Heart left ventricle (tissue), 16 donors: ENCODE data around the gene TRIP13. TPM values are rescaled to one million over a fixed set of nuclear protein-coding genes. Genes with fewer than 3 reads are reported as not detected.

Experiments
- ATAC-seq, 4 donors: fragments of 200-7000 bp; cut with Tn5 transposase; one replicate each; pipeline ENCODE4 v1.9.1; 2020 to 2022; ENCODE audit warnings: moderate library complexity in 4 of 4, mild to moderate bottlenecking in 3 of 4, moderate number of reproducible peaks in 1 of 4
- DNase-seq, 5 donors: peaks; one replicate each; pipeline ENCODE4 v3.0.0-alpha.2; 2020
- H3K27ac ChIP-seq, 12 donors: fragments of 200-600 bp; sonication (generic) in 4 of 12; one replicate each; pipeline versions ENCODE4 v1.5.0 to v1.8.0; 2016 to 2022; ENCODE audit warnings: mild to moderate bottlenecking in 2 of 12
- H3K27me3 ChIP-seq, 9 donors: fragments of 200-600 bp; sonication (generic) in 2 of 9; one replicate each; pipeline versions ENCODE4 v1.5.1 to v1.8.0; 2016 to 2022; ENCODE audit warnings: mild to moderate bottlenecking in 3 of 9
- H3K36me3 ChIP-seq, 9 donors: fragments of 200-600 bp; sonication (generic) in 2 of 9; one replicate each; pipeline versions ENCODE4 v1.5.0 to v1.8.0; 2018 to 2022; ENCODE audit warnings: mild to moderate bottlenecking in 2 of 9
- H3K4me1 ChIP-seq, 12 donors: fragments of 200-600 bp; sonication (generic) in 4 of 12; one replicate each; pipeline versions ENCODE4 v1.5.0 to v1.8.0; 2016 to 2022; ENCODE audit warnings: mild to moderate bottlenecking in 3 of 12
- H3K4me3 ChIP-seq, 12 donors: fragments of 200-600 bp; sonication (generic) in 4 of 12; one replicate each; pipeline versions ENCODE4 v1.5.0 to v1.8.0; 2017 to 2022; ENCODE audit warnings: mild to moderate bottlenecking in 9 of 12, moderate library complexity in 4 of 12
- H3K9me3 ChIP-seq, 12 donors: fragments of 200-600 bp; sonication (generic) in 4 of 12; one replicate each; pipeline versions ENCODE4 v1.5.0 to v1.8.0; 2016 to 2022; ENCODE audit warnings: mild to moderate bottlenecking in 1 of 12
- POLR2A ChIP-seq, 2 donors: fragments of 450-650 bp; IDR thresholded peaks; one replicate each; pipeline ENCODE4 v1.6.1; 2017; ENCODE audit warnings: antibody characterized with exemption in 2 of 2, mild to moderate bottlenecking in 2 of 2, moderate library complexity in 2 of 2
- WGBS, 4 donors: extraction: QIAGEN DNeasy Blood & Tissue Kit in 2 of 4; methylation state at CpG; one replicate each; pipeline versions ENCODE4 v1.1.5 to v1.1.7; 2013 to 2018; 5-methylcytosine and 5-hydroxymethylcytosine counted together
- intact Hi-C, 10 donors: fragments of 100-400 bp; cut with DNase I; formaldehyde crosslinking; loops; one replicate each; pipeline versions ENCODE4 v1.11.1 to v1.14.2; 2022
- polyA plus RNA-seq, 2 donors: library from polyadenylated mRNA; stranded (reverse); fragments of 200-250 nt; gene quantifications; one replicate each; pipeline ENCODE4 v1.2.3, GENCODE V29; 2013
- total RNA-seq, 9 donors: library from RNA; depleted of rRNA in 2 of 9; stranded (reverse); fragments of >200 nt in 2 of 9; fragmentation: NEBNext Ultra II Directional in 3 of 9; extraction: Animal tissue kit (Norgen Biotek cat#: 25700) in 3 of 9; gene quantifications; one replicate each; pipeline versions ENCODE4 v1.1.0 to v1.2.4, GENCODE V29; 2016 to 2023
- TF ChIP-seq, protein P1 (sequence below), 12 donors: fragments of 200-600 bp; sonication (generic) in 4 of 12; IDR thresholded peaks; one replicate each; pipeline versions ENCODE4 v1.5.0 to v1.8.0; 2018 to 2022; ENCODE audit warnings: antibody characterized with exemption in 12 of 12, mild to moderate bottlenecking in 5 of 12
- donor health status: ischemic (EF 13 %, LVEDD 7.1; RV severe dilation, severe dysfunction).
- donor health status: healthy with polysubstance abuse.
- donor health status: DM: no; HTN: yes; CAD: no.
- donor health status: DM: no; HTN: no; CAD: no.
- donor health status: ischemic (EF 25% LVEDD 6.9; RV normal size, moderate dysfunction).
- donor health status: ischemic (EF 25% LVEDD 5.7; RV mildly dilated, moderate dysfunction).
- donor health status: healthy.
- donor health status: DM: yes; HTN: yes; CAD: no.
- donor health status: ischemic (EF 35%, LVEDD 5.7; RV mildly dilated, moderate dysfunction).
- donor health status: nonischemic (EF 11% LVEDD 7.7; RV severe dilation, severe dysfunction).
- donor health status: DM: yes; HTN: yes; CAD: no.
- donor health status: PGD.
- donor health status: ischemic (EF 29% LVEDD 5.4; RV normal size, mild dysfunction).
- donor health status: nonischemic (EF 23%, LVEDD 6.1; RV moderate dilation, normal function).

The TRIP13 gene
- total and polyA plus RNA-seq, 11 donors, result 0.19 to 4.2 (median 0.49) TPM

DNA sequence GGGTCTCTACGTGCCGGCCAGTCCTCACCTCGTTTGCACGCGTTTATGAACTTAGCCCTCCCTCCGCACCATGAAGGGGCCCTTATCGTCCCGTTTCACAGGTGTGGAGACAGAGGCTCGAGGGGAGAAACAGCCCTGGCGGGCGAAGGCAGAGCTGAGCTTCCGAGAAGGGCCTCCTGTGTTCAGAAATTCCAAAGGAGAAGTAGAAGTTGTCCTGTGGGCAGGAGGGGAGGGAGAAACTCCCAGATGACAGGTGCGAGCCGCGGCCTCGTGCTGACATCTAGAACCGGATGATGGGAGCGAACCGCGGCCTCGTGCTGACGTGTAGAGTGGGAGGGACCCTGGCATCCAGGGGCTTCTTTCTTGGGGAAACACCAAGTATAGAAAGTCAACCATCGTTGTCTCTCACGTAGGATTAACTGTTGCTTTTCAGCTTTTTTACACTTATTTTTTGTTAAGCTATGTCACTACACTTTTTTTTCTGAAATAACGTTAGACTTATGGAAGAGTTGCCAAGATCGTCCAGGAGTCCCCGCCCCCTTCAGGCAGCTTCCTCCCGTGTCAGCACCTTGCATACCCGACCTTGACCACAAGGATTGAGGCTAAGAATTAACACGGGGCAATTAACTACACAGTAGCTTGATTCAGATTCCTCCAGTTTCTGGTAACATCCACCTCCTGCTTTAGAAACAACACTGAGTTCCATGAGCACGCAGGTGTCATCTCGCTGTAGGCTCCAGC is 73.1 kb downstream of the TRIP13 start:
- intact Hi-C loops, result no loop called here
- 82 to 85% (median 84%) methylated on average over 32 of the region's 32 CpGs for WGBS, 4 donors
- Histone ChIP-seq H3K9me3 (no peaks in the 10 kb centered on the region), H3K36me3 (no peaks in the 10 kb centered on the region), H3K4me1 (peaks cover 0 to 35% (median 4%) of the 10 kb centered on the region in 12 donors), H3K4me3 (no peak overlapping the region), H3K27me3 (peaks cover 0 to 19% (median 4%) of the 10 kb centered on the region in 9 donors), H3K27ac (no peak overlapping the region)
- DNase-seq, result peak in 1 of 5 donors; percentile 20
- no peak for ATAC-seq
- no peak for TF ChIP-seq POLR2A (IDR thresholded peaks at IDR 0.05)
- TF ChIP-seq, protein P1, sequence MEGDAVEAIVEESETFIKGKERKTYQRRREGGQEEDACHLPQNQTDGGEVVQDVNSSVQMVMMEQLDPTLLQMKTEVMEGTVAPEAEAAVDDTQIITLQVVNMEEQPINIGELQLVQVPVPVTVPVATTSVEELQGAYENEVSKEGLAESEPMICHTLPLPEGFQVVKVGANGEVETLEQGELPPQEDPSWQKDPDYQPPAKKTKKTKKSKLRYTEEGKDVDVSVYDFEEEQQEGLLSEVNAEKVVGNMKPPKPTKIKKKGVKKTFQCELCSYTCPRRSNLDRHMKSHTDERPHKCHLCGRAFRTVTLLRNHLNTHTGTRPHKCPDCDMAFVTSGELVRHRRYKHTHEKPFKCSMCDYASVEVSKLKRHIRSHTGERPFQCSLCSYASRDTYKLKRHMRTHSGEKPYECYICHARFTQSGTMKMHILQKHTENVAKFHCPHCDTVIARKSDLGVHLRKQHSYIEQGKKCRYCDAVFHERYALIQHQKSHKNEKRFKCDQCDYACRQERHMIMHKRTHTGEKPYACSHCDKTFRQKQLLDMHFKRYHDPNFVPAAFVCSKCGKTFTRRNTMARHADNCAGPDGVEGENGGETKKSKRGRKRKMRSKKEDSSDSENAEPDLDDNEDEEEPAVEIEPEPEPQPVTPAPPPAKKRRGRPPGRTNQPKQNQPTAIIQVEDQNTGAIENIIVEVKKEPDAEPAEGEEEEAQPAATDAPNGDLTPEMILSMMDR (IDR thresholded peaks at IDR 0.05), result no peak

DNA sequence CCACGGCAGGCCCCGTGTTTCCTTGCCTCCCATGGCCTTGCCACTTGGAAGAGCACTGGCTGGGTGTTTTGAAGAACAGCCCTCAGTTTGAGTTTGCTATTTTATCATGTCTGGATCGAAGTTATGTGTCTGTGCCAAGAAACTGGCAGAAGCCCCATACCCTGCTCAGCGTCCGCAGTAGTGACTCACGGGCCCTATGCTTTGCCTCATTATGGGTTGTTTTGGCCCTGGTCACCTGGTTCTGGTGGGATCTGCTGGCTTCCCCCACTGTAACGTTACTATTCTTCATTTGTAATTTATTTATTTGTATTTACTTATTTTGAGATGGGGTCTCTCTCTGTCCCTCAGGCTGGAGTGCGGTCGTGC is 73.6 kb downstream of the TRIP13 start:
- Histone ChIP-seq H3K4me3 (no peak overlapping the region), H3K27ac (no peak overlapping the region), H3K9me3 (no peaks in the 10 kb centered on the region), H3K4me1 (peaks cover 0 to 30% (median 0%) of the 10 kb centered on the region in 12 donors), H3K36me3 (no peaks in the 10 kb centered on the region), H3K27me3 (peaks cover 0 to 19% (median 0%) of the 10 kb centered on the region in 9 donors)
- WGBS, 4 donors, result 79 to 87% (median 83%) methylated on average over 9 of the region's 9 CpGs
- ATAC-seq (no peak), DNase-seq (no peak)
- TF ChIP-seq POLR2A (IDR thresholded peaks at IDR 0.05), result no peak
- TF ChIP-seq, protein P1 (IDR thresholded peaks at IDR 0.05), result no peak
- intact Hi-C loops, result no loop called here

- peaks cover 0 to 19% (median 0%) of the 10 kb centered on the region in 9 donors for H3K27me3 ChIP-seq
Measured at GRCh38 chr5:966941-967340, 74.3 kb downstream of the TRIP13 start.

More at GRCh38 chr5:966941-967340, 74.3 kb downstream of the TRIP13 start:
- no peak for TF ChIP-seq POLR2A (IDR thresholded peaks at IDR 0.05)
- TF ChIP-seq, protein P1 (IDR thresholded peaks at IDR 0.05), result no peak
- Histone ChIP-seq H3K9me3 (peaks cover 0 to 4% (median 0%) of the 10 kb centered on the region in 12 donors), H3K4me3 (no peak overlapping the region), H3K36me3 (no peaks in the 10 kb centered on the region), H3K4me1 (peaks cover 0 to 30% (median 0%) of the 10 kb centered on the region in 12 donors), H3K27ac (no peak overlapping the region)
- DNase-seq (no peak), ATAC-seq (no peak)
- intact Hi-C loops, result no loop called here
- 82 to 86% (median 85%) methylated on average over 6 of the region's 6 CpGs for WGBS, 4 donors

Other genes with a start within 250 kb of the TRIP13 start
- 10 to 100 TPM in 8 of 9 donors, 1 to 10 TPM in 1; 7.5 to 31.2 (median 15.8) TPM for gene TPPP, start 199.5 kb upstream of the TRIP13 start, total RNA-seq
- 10 to 100 TPM in 1 of 2 donors, 1 to 10 TPM in 1; 9.5 to 10.4 TPM for gene TPPP, start 199.5 kb upstream of the TRIP13 start, polyA plus RNA-seq
- 10 to 100 TPM in 5 of 9 donors, 1 to 10 TPM in 4; 5.1 to 26.5 (median 10.2) TPM for gene ZDHHC11B, start 108.2 kb upstream of the TRIP13 start, total RNA-seq
- gene ZDHHC11B, start 108.2 kb upstream of the TRIP13 start, polyA plus RNA-seq, result 1 to 10 TPM; 3.0 to 8.8 TPM
- 10 to 100 TPM in 6 of 9 donors, 1 to 10 TPM in 3; 6.6 to 25.0 (median 10.8) TPM for gene ZDHHC11, start 41.9 kb upstream of the TRIP13 start, total RNA-seq
- 10 to 100 TPM in 1 of 2 donors, 1 to 10 TPM in 1; 6.3 to 12.5 TPM for gene ZDHHC11, start 41.9 kb upstream of the TRIP13 start, polyA plus RNA-seq
- gene BRD9, start 83 bp upstream of the TRIP13 start, total RNA-seq, result 10 to 100 TPM; 17.9 to 32.1 (median 23.9) TPM
- gene BRD9, start 83 bp upstream of the TRIP13 start, polyA plus RNA-seq, result 10 to 100 TPM; 17.5 to 19.5 TPM
- gene NKD2, start 115.9 kb downstream of the TRIP13 start, total RNA-seq, result 1 to 10 TPM in 6 of 9 donors, under 1 TPM in 3; 0.56 to 3.9 (median 1.6) TPM
- gene NKD2, start 115.9 kb downstream of the TRIP13 start, polyA plus RNA-seq, result 1 to 10 TPM; 2.6 to 6.6 TPM
- gene SLC12A7, start 219.2 kb downstream of the TRIP13 start, total RNA-seq, result 100 to 1,000 TPM in 7 of 9 donors, 10 to 100 TPM in 2; 77.0 to 159 (median 132) TPM
- 10 to 100 TPM; 66.3 to 74.5 TPM for gene SLC12A7, start 219.2 kb downstream of the TRIP13 start, polyA plus RNA-seq